GM18909 (cell line): ENCODE data around the gene KCNK6.
A peak's percentile ranks its signal among the peaks of the same experiment; 100 is the strongest.

Experiments
- ATAC-seq: cut with Tn5 transposase; IDR thresholded peaks from one replicate; pipeline ENCODE4 v1.9.1; 2021; ENCODE audit warnings: mild to moderate bottlenecking; ENCODE audit not compliant: unreplicated experiment, poor library complexity

KCNK6 gene

GRCh38 chr19:38294090-38294489 lies 25.6 kb upstream of the KCNK6 start:
- ATAC-seq: no peak

GRCh38 chr19:38298821-38299680 lies 20.6 kb upstream of the KCNK6 start:
- ATAC-seq: no peak

GRCh38 chr19:38303517-38304351 lies 15.9 kb upstream of the KCNK6 start, which contains the start of gene C19orf33:
C19orf33 (plus strand) TSS chr19:38304251; CDS start chr19:38304262, 11 bp downstream.
- no peak for ATAC-seq

- ATAC-seq: no peak
These were observed 15.2 kb upstream of the KCNK6 start for GRCh38 chr19:38304352-38304865.

- ATAC-seq: no peak
These were observed 14.7 kb upstream of the KCNK6 start for GRCh38 chr19:38304866-38305429.

- ATAC-seq: no peak
These were observed 13.4 kb upstream of the KCNK6 start for GRCh38 chr19:38306236-38306635.

- no peak for ATAC-seq
These were observed 12.6 kb upstream of the KCNK6 start for GRCh38 chr19:38307076-38307475.

- no peak for ATAC-seq
These were observed 12.0 kb upstream of the KCNK6 start for GRCh38 chr19:38307597-38307996.

GRCh38 chr19:38308006-38308766 lies 11.5 kb upstream of the KCNK6 start:
- no peak for ATAC-seq

GRCh38 chr19:38308926-38309614 lies 10.6 kb upstream of the KCNK6 start:
- ATAC-seq: no peak

- no peak for ATAC-seq
These were observed 9.9 kb upstream of the KCNK6 start for GRCh38 chr19:38309615-38310278.

- ATAC-seq: no peak
These were observed 9.4 kb upstream of the KCNK6 start for GRCh38 chr19:38310279-38310670.

- no peak for ATAC-seq
These were observed 8.7 kb upstream of the KCNK6 start for GRCh38 chr19:38310986-38311385.

GRCh38 chr19:38315657-38316476 lies 3.8 kb upstream of the KCNK6 start, which contains the start of gene YIF1B:
YIF1B (minus strand) TSS chr19:38315947; CDS start chr19:38315917, 30 bp downstream.
- peak; percentile 88 for ATAC-seq

GRCh38 chr19:38316477-38317067 lies 3.1 kb upstream of the KCNK6 start:
- no peak for ATAC-seq

GRCh38 chr19:38317104-38317612 lies 2.5 kb upstream of the KCNK6 start:
- no peak for ATAC-seq

GRCh38 chr19:38318660-38319059 lies 985 bp upstream of the KCNK6 start:
- no peak for ATAC-seq
